Left colon (tissue), 2 donors: Measurements from ENCODE around the gene CLINT1. TPM values are rescaled to one million over a fixed set of nuclear protein-coding genes. Genes with fewer than 3 reads are reported as not detected.
"Not testable (repeated sequence)": the region's sequence is repeated elsewhere in the genome, so short reads cannot be mapped to it uniquely, and the experiment has no call there.

Source experiments
- ATAC-seq: fragments of 200-7000 bp; cut with Tn5 transposase; one replicate; pipeline ENCODE4 v1.9.1; 2020; ENCODE audit warnings: mild to moderate bottlenecking, moderate library complexity
- DNase-seq, 2 donors: peaks; one replicate each; pipeline ENCODE4 v3.0.0-alpha.2; 2020
- intact Hi-C, 2 donors: fragments of 100-400 bp; cut with DNase I in 1 of 2; cut with micrococcal nuclease in 1 of 2; formaldehyde crosslinking; loops; one replicate each; pipeline versions ENCODE4 v1.11.2 to v1.14.0; 2022; cut with DNase I, micrococcal nuclease
- long read RNA-seq: library from polyadenylated mRNA; unstranded; transcript quantifications from one replicate; pipeline ENCODE4 v2.0.0, GENCODE V29; 2021
- total RNA-seq, 2 donors: library from RNA; stranded (reverse); fragmentation: NEBNext Ultra II Directional; extraction: Animal tissue kit (Norgen Biotek cat#: 25700); gene quantifications; one replicate each; pipeline ENCODE4 v1.2.1, GENCODE V29; 2021
- donor health status: DM: no; HTN: no; CAD: no.
- donor health status: DM: yes; HTN: yes; CAD: no.

CLINT1 gene
- total RNA-seq = 100 to 1,000 TPM; 108 to 139 TPM
- long read RNA-seq, transcript CLINT1-201 (12 exons, 3,440 nt) = major isoform, 331 of 518 reads
- long read RNA-seq, transcript CLINT1-207 (12 exons, 2,346 nt) = minor isoform, 96 of 518 reads
- long read RNA-seq, partial matches to known transcripts = 37 of 518 reads
- long read RNA-seq, other reads (novel, unspliced or antisense) = 47 of 518 reads

- intact Hi-C loops = loop anchor here in 1 of 2 donors (10.0 kb wide), 1 partner anchor 136 kb away; no protein-coding TSS in a partner anchor
- DNase-seq = peak; percentile 91 to 96
- ATAC-seq = peak; percentile 91
Measured at GRCh38 chr5:157858527-157859226, at the start of gene CLINT1. Gene CLINT1 (minus strand): TSS chr5:157859145. CDS start chr5:157858970, 175 bp downstream.

GRCh38 chr5:157908459-157908858 lies 49.5 kb upstream of the CLINT1 start:
- intact Hi-C loops = no loop called here
- ATAC-seq (no peak), DNase-seq (no peak)

GRCh38 chr5:157907479-157907878 lies 48.5 kb upstream of the CLINT1 start:
- DNase-seq (no peak), ATAC-seq (no peak)
- intact Hi-C loops = no loop called here

GRCh38 chr5:157903117-157903450 lies 44.1 kb upstream of the CLINT1 start:
- DNase-seq (no peak), ATAC-seq (no peak)
- intact Hi-C loops = no loop called here

GRCh38 chr5:157902449-157903116 lies 43.6 kb upstream of the CLINT1 start:
- intact Hi-C loops = no loop called here
- no peak for ATAC-seq
- no peak for DNase-seq

GRCh38 chr5:157900644-157901043 lies 41.7 kb upstream of the CLINT1 start:
- intact Hi-C loops = no loop called here
- no peak for ATAC-seq
- DNase-seq = no peak

GRCh38 chr5:157893611-157894010 lies 34.7 kb upstream of the CLINT1 start:
- ATAC-seq (no peak), DNase-seq (no peak)
- intact Hi-C loops = no loop called here

GRCh38 chr5:157892974-157893373 lies 34.0 kb upstream of the CLINT1 start:
- no peak for ATAC-seq
- intact Hi-C loops = no loop called here

GRCh38 chr5:157890836-157891597 lies 32.1 kb upstream of the CLINT1 start:
- DNase-seq = no peak
- peak; percentile 62 for ATAC-seq

More at GRCh38 chr5:157892974-157893373, 34.0 kb upstream of the CLINT1 start:
- DNase-seq = no peak

GRCh38 chr5:157888814-157889532 lies 30.0 kb upstream of the CLINT1 start:
- intact Hi-C loops = no loop called here
- ATAC-seq (no peak), DNase-seq (no peak)

More at GRCh38 chr5:157890836-157891597, 32.1 kb upstream of the CLINT1 start:
- intact Hi-C loops = no loop called here

- intact Hi-C loops = no loop called here
- DNase-seq (no peak), ATAC-seq (no peak)
Measured at GRCh38 chr5:157886796-157887380, 27.9 kb upstream of the CLINT1 start.

- DNase-seq, ATAC-seq, intact Hi-C loops: not testable (repeated sequence)
Measured at GRCh38 chr5:157885051-157885450, 26.1 kb upstream of the CLINT1 start.

GRCh38 chr5:157881498-157881897 lies 22.6 kb upstream of the CLINT1 start:
- DNase-seq, ATAC-seq, intact Hi-C loops: not testable (repeated sequence)

- ATAC-seq = no peak
- intact Hi-C loops = no loop called here
Measured at GRCh38 chr5:157877821-157878220, 18.9 kb upstream of the CLINT1 start.

GRCh38 chr5:157874861-157875260 lies 15.9 kb upstream of the CLINT1 start:
- intact Hi-C loops = no loop called here
- DNase-seq (no peak), ATAC-seq (no peak)

More at GRCh38 chr5:157877821-157878220, 18.9 kb upstream of the CLINT1 start:
- no peak for DNase-seq

GRCh38 chr5:157870837-157871834 lies 12.2 kb upstream of the CLINT1 start:
- ATAC-seq = no peak
- no peak for DNase-seq
- intact Hi-C loops = no loop called here

- ATAC-seq = no peak
- DNase-seq = no peak
- intact Hi-C loops = no loop called here
Measured at GRCh38 chr5:157867751-157868387, 8.9 kb upstream of the CLINT1 start.
